Fibroblast of mammary gland (primary cell): ENCODE data around the gene SLC17A4.

Source experiments
- DNase-seq: peaks from one replicate; pipeline ENCODE4 v3.0.0-alpha.2; 2010; ENCODE audit warnings: low read depth
- H3K4me3 ChIP-seq: 2 replicates; pipeline ENCODE4 v1.5.1; 2011; ENCODE audit warnings: low read depth, mild to moderate bottlenecking, low read length, moderate library complexity; ENCODE audit not compliant: control insufficient read depth
- TF ChIP-seq, protein P1 (sequence below): conservative IDR thresholded peaks from 2 replicates; pipeline ENCODE4 v1.5.1; 2011; ENCODE audit warnings: low read depth, low read length, inconsistent platforms; ENCODE audit not compliant: control insufficient read depth, insufficient read depth

SLC17A4 gene

DNA sequence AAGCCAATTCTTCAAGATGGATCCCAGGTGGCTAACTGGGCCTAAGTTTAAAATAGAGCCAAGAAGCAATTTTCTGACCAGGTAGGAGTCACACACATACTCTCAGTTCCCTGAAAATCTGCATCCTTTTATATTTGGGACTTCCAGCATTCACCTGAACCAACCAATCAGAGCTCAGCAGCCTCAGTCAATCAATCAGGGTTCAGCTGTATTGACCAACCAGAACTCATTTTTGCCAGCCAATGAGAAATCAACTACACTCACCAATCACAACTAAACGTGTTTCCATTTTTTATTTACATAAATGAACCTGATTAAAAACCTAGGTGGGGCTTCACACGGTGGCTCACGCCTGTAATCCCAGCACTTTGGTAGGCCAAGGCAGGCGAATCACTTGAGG, 37.5 kb downstream of the SLC17A4 start:
- H3K4me3 ChIP-seq: no peak overlapping the region
- TF ChIP-seq, protein P1, sequence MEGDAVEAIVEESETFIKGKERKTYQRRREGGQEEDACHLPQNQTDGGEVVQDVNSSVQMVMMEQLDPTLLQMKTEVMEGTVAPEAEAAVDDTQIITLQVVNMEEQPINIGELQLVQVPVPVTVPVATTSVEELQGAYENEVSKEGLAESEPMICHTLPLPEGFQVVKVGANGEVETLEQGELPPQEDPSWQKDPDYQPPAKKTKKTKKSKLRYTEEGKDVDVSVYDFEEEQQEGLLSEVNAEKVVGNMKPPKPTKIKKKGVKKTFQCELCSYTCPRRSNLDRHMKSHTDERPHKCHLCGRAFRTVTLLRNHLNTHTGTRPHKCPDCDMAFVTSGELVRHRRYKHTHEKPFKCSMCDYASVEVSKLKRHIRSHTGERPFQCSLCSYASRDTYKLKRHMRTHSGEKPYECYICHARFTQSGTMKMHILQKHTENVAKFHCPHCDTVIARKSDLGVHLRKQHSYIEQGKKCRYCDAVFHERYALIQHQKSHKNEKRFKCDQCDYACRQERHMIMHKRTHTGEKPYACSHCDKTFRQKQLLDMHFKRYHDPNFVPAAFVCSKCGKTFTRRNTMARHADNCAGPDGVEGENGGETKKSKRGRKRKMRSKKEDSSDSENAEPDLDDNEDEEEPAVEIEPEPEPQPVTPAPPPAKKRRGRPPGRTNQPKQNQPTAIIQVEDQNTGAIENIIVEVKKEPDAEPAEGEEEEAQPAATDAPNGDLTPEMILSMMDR: no peak
- no peak for DNase-seq

GRCh38 chr6:25793970-25794369, 39.4 kb downstream of the SLC17A4 start:
- TF ChIP-seq, protein P1: no peak
- no peak for DNase-seq
- H3K4me3 ChIP-seq: no peak overlapping the region

DNA sequence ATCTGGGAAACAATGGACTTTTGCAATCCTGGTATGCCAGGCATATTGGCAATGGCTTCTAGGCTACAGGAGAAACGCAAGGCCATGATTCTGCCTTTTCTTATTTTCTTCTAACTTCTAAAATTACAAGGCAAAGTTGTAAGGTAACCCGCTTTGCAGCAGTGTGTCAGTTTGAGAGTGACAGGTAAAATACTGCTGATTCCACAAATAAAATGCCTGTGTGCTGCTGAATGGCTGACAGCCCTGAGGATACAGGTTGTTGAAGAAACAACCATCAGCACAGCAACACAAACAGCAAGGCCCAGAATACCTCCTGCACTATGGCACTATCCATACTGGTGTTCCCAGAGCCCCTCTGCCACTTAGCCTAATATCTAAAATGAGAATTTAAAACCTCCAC, 40.2 kb downstream of the SLC17A4 start:
- no peak for DNase-seq
- TF ChIP-seq, protein P1: no peak
- no peak overlapping the region for H3K4me3 ChIP-seq

DNA sequence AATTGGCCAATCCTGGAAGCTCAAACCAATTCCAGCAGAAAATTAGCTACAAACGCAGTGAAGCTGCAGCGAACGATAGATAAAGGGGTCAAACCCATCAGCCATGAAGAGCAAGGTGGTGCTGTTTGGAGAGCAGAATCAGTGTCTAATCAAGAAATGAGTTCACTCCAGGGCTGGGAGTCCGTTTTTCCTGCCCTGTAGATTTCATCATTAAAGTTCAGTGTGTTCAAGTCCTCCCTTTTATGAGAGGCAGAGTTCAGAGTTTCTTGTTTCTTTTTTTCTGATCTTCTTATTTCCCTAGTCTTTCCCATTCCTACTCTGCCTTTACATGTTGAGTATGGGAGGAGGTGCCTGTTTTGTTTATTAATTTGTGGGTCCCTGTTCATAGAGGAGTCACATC, 46.9 kb downstream of the SLC17A4 start:
- TF ChIP-seq, protein P1: no peak
- H3K4me3 ChIP-seq: no peak overlapping the region
- no peak for DNase-seq

DNA sequence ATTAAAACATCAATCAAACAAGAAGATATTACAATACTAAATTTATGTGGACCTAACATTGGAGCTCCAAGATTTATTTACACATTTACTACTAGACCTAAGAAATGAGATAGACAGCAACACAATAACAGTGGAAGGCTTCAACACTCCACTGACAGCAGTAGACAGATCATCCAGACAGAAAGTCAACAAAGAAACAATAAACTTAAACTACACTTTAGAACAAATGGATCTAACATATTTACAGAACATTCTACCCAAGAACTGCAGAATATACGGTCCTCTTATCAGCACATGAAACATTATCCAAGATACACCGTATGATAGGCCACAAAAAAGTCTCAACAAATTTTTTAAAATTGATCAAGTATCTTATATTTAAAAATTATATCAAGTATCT, 50.3 kb downstream of the SLC17A4 start:
- no peak overlapping the region for H3K4me3 ChIP-seq
- TF ChIP-seq, protein P1: no peak
- DNase-seq: no peak

DNA sequence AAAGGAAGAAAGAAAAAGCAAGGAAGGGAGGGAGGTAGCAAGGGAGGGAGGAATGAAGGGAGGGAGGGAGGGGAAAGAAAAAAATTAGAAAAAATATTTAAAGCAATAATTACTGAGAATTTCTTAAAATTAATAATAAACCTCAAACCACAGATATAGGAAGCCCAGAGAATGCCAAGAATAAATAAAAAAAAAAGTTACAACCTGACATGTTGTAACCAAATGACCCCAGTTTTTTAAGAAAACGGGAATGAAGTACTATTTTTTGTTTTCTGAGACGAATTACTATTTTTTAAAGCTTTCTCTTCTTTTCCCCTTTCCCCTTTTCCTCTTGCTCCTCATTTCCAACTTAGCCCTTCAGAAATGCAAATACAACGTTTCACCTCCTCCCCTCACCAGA, 60.7 kb downstream of the SLC17A4 start:
- no peak for DNase-seq
- TF ChIP-seq, protein P1: no peak
- H3K4me3 ChIP-seq: no peak overlapping the region

GRCh38 chr6:25816252-25816651, 61.7 kb downstream of the SLC17A4 start:
- DNase-seq: no peak
- TF ChIP-seq, protein P1: no peak
- no peak overlapping the region for H3K4me3 ChIP-seq
